Left lung (tissue), 10 donors: Measurements from ENCODE around the gene IGFBP7. TPM values are rescaled to one million over a fixed set of nuclear protein-coding genes. Genes with fewer than 3 reads are reported as not detected.

ENCODE experiments used
- ATAC-seq: fragments of 200-7000 bp; cut with Tn5 transposase; one replicate; pipeline ENCODE4 v1.9.1; 2020; ENCODE audit warnings: moderate library complexity
- DNase-seq, 4 donors: peaks; one replicate each; pipeline ENCODE4 v3.0.0-alpha.2; 2013 to 2020
- H3K27ac ChIP-seq, 2 donors: fragments of 200-600 bp; sonication (generic) in 1 of 2; one replicate each; pipeline versions ENCODE4 v1.5.0 to v1.8.0; 2020 to 2021
- H3K27me3 ChIP-seq, 2 donors: fragments of 200-600 bp; sonication (generic) in 1 of 2; one replicate each; pipeline versions ENCODE4 v1.5.0 to v1.8.0; 2020 to 2021
- H3K36me3 ChIP-seq, 2 donors: fragments of 200-600 bp; sonication (generic) in 1 of 2; one replicate each; pipeline versions ENCODE4 v1.5.0 to v1.8.0; 2020 to 2021
- H3K4me1 ChIP-seq, 2 donors: fragments of 200-600 bp; one replicate each; pipeline ENCODE4 v1.8.0; 2021
- H3K4me3 ChIP-seq, 2 donors: fragments of 200-600 bp; sonication (generic) in 1 of 2; one replicate each; pipeline versions ENCODE4 v1.5.0 to v1.8.0; 2020 to 2021; ENCODE audit warnings: mild to moderate bottlenecking in 1 of 2
- H3K9me3 ChIP-seq, 2 donors: fragments of 200-600 bp; sonication (generic) in 1 of 2; one replicate each; pipeline versions ENCODE4 v1.5.0 to v1.8.0; 2020 to 2021
- CTCF ChIP-seq, 2 donors: fragments of 200-600 bp; sonication (generic) in 1 of 2; IDR thresholded peaks; one replicate each; pipeline versions ENCODE4 v1.5.0 to v1.8.0; 2021; ENCODE audit warnings: antibody characterized with exemption in 2 of 2
- intact Hi-C, 2 donors: fragments of 100-400 bp; cut with DNase I; formaldehyde crosslinking; loops; one replicate each; pipeline versions ENCODE4 v1.11.2 to v1.14.2; 2022
- polyA plus RNA-seq, 6 donors: library from polyadenylated mRNA; unstranded; fragments of 120-200 nt; gene quantifications; one replicate each; pipeline ENCODE4 v1.2.1, GENCODE V29; 2013; ENCODE audit not compliant: insufficient read length in 6 of 6
- total RNA-seq, 2 donors: library from RNA; stranded (reverse); fragmentation: NEBNext Ultra II Directional; extraction: Animal tissue kit (Norgen Biotek cat#: 25700); gene quantifications; one replicate each; pipeline ENCODE4 v1.2.1, GENCODE V29; 2021
- donor health status: DM: no; HTN: yes; CAD: no.
- donor health status: DM: no; HTN: no; CAD: no.

Gene IGFBP7
- total and polyA plus RNA-seq, 8 donors, result 235 to 527 (median 284) TPM

- Histone ChIP-seq H3K36me3 (no peaks in the 10 kb centered on the region), H3K27ac (no peak overlapping the region), H3K9me3 (no peaks in the 10 kb centered on the region), H3K4me3 (no peak overlapping the region), H3K4me1 (no peaks in the 10 kb centered on the region), H3K27me3 (no peaks in the 10 kb centered on the region)
- ATAC-seq (no peak), DNase-seq (no peak)
- intact Hi-C loops, result no loop called here
- no peak for TF ChIP-seq CTCF (IDR thresholded peaks at IDR 0.05)
These were observed 43.0 kb upstream of the IGFBP7 start for GRCh38 chr4:57153207-57153606.

GRCh38 chr4:57151481-57151880 is 41.3 kb upstream of the IGFBP7 start:
- Histone ChIP-seq H3K27ac (no peak overlapping the region), H3K4me3 (no peak overlapping the region), H3K9me3 (no peaks in the 10 kb centered on the region), H3K27me3 (no peaks in the 10 kb centered on the region), H3K4me1 (no peaks in the 10 kb centered on the region), H3K36me3 (no peaks in the 10 kb centered on the region)
- ATAC-seq (no peak), DNase-seq (no peak)
- TF ChIP-seq CTCF (IDR thresholded peaks at IDR 0.05), result no peak
- intact Hi-C loops, result no loop called here

- Histone ChIP-seq H3K4me1 (no peaks in the 10 kb centered on the region), H3K27ac (no peak overlapping the region), H3K36me3 (no peaks in the 10 kb centered on the region), H3K9me3 (no peaks in the 10 kb centered on the region), H3K27me3 (no peaks in the 10 kb centered on the region), H3K4me3 (no peak overlapping the region)
- intact Hi-C loops, result no loop called here
- no peak for TF ChIP-seq CTCF (IDR thresholded peaks at IDR 0.05)
- DNase-seq, result no peak
- ATAC-seq, result no peak
These were observed 39.6 kb upstream of the IGFBP7 start for GRCh38 chr4:57149833-57150232.

GRCh38 chr4:57148831-57149505 is 38.8 kb upstream of the IGFBP7 start:
- no peak overlapping the region for H3K27ac ChIP-seq
- intact Hi-C loops, result no loop called here
- H3K4me3 ChIP-seq, result no peak overlapping the region
- H3K36me3 ChIP-seq, result no peaks in the 10 kb centered on the region
- DNase-seq (no peak), ATAC-seq (peak; percentile 67)
- H3K4me1 ChIP-seq, result no peaks in the 10 kb centered on the region
- no peak for TF ChIP-seq CTCF (IDR thresholded peaks at IDR 0.05)
- H3K9me3 ChIP-seq, result no peaks in the 10 kb centered on the region
- no peaks in the 10 kb centered on the region for H3K27me3 ChIP-seq

- H3K4me3 ChIP-seq, result no peak overlapping the region
- intact Hi-C loops, result no loop called here
- DNase-seq (no peak), ATAC-seq (no peak)
- no peak overlapping the region for H3K27ac ChIP-seq
- H3K36me3 ChIP-seq, result no peaks in the 10 kb centered on the region
- no peaks in the 10 kb centered on the region for H3K27me3 ChIP-seq
- no peaks in the 10 kb centered on the region for H3K4me1 ChIP-seq
- TF ChIP-seq CTCF (IDR thresholded peaks at IDR 0.05), result no peak
- no peaks in the 10 kb centered on the region for H3K9me3 ChIP-seq
These were observed 38.0 kb upstream of the IGFBP7 start for GRCh38 chr4:57148177-57148576.
